Heart left ventricle (tissue), 16 donors: ENCODE results near the gene GPR152. TPM values are rescaled to one million over a fixed set of nuclear protein-coding genes. Genes with fewer than 3 reads are reported as not detected.

ENCODE experiments used
- ATAC-seq, 4 donors: fragments of 200-7000 bp; cut with Tn5 transposase; one replicate each; pipeline ENCODE4 v1.9.1; 2020 to 2022; ENCODE audit warnings: moderate library complexity in 4 of 4, mild to moderate bottlenecking in 3 of 4, moderate number of reproducible peaks in 1 of 4
- DNase-seq, 5 donors: peaks; one replicate each; pipeline ENCODE4 v3.0.0-alpha.2; 2020
- H3K27ac ChIP-seq, 12 donors: fragments of 200-600 bp; sonication (generic) in 4 of 12; one replicate each; pipeline versions ENCODE4 v1.5.0 to v1.8.0; 2016 to 2022; ENCODE audit warnings: mild to moderate bottlenecking in 2 of 12
- H3K27me3 ChIP-seq, 9 donors: fragments of 200-600 bp; sonication (generic) in 2 of 9; one replicate each; pipeline versions ENCODE4 v1.5.1 to v1.8.0; 2016 to 2022; ENCODE audit warnings: mild to moderate bottlenecking in 3 of 9
- H3K36me3 ChIP-seq, 9 donors: fragments of 200-600 bp; sonication (generic) in 2 of 9; one replicate each; pipeline versions ENCODE4 v1.5.0 to v1.8.0; 2018 to 2022; ENCODE audit warnings: mild to moderate bottlenecking in 2 of 9
- H3K4me1 ChIP-seq, 12 donors: fragments of 200-600 bp; sonication (generic) in 4 of 12; one replicate each; pipeline versions ENCODE4 v1.5.0 to v1.8.0; 2016 to 2022; ENCODE audit warnings: mild to moderate bottlenecking in 3 of 12
- H3K4me3 ChIP-seq, 12 donors: fragments of 200-600 bp; sonication (generic) in 4 of 12; one replicate each; pipeline versions ENCODE4 v1.5.0 to v1.8.0; 2017 to 2022; ENCODE audit warnings: mild to moderate bottlenecking in 9 of 12, moderate library complexity in 4 of 12
- H3K9me3 ChIP-seq, 12 donors: fragments of 200-600 bp; sonication (generic) in 4 of 12; one replicate each; pipeline versions ENCODE4 v1.5.0 to v1.8.0; 2016 to 2022; ENCODE audit warnings: mild to moderate bottlenecking in 1 of 12
- CTCF ChIP-seq, 12 donors: fragments of 200-600 bp; sonication (generic) in 4 of 12; IDR thresholded peaks; one replicate each; pipeline versions ENCODE4 v1.5.0 to v1.8.0; 2018 to 2022; ENCODE audit warnings: antibody characterized with exemption in 12 of 12, mild to moderate bottlenecking in 5 of 12
- POLR2A ChIP-seq, 2 donors: fragments of 450-650 bp; IDR thresholded peaks; one replicate each; pipeline ENCODE4 v1.6.1; 2017; ENCODE audit warnings: antibody characterized with exemption in 2 of 2, mild to moderate bottlenecking in 2 of 2, moderate library complexity in 2 of 2
- WGBS, 4 donors: extraction: QIAGEN DNeasy Blood & Tissue Kit in 2 of 4; methylation state at CpG; one replicate each; pipeline versions ENCODE4 v1.1.5 to v1.1.7; 2013 to 2018; 5-methylcytosine and 5-hydroxymethylcytosine counted together
- intact Hi-C, 10 donors: fragments of 100-400 bp; cut with DNase I; formaldehyde crosslinking; loops; one replicate each; pipeline versions ENCODE4 v1.11.1 to v1.14.2; 2022
- microRNA-seq, 4 donors: library from miRNA; unstranded; fragments of <30 nt; microRNA quantifications; one replicate each; pipeline versions ENCODE4 to v1.2.0, GENCODE V29; 2017 to 2020
- polyA plus RNA-seq, 2 donors: library from polyadenylated mRNA; stranded (reverse); fragments of 200-250 nt; gene quantifications; one replicate each; pipeline ENCODE4 v1.2.3, GENCODE V29; 2013
- total RNA-seq, 9 donors: library from RNA; depleted of rRNA in 2 of 9; stranded (reverse); fragments of >200 nt in 2 of 9; fragmentation: NEBNext Ultra II Directional in 3 of 9; extraction: Animal tissue kit (Norgen Biotek cat#: 25700) in 3 of 9; gene quantifications; one replicate each; pipeline versions ENCODE4 v1.1.0 to v1.2.4, GENCODE V29; 2016 to 2023
- donor health status: ischemic (EF 13 %, LVEDD 7.1; RV severe dilation, severe dysfunction).
- donor health status: healthy with polysubstance abuse.
- donor health status: DM: no; HTN: yes; CAD: no.
- donor health status: DM: no; HTN: no; CAD: no.
- donor health status: ischemic (EF 25% LVEDD 6.9; RV normal size, moderate dysfunction).
- donor health status: ischemic (EF 25% LVEDD 5.7; RV mildly dilated, moderate dysfunction).
- donor health status: healthy.
- donor health status: DM: yes; HTN: yes; CAD: no.
- donor health status: ischemic (EF 35%, LVEDD 5.7; RV mildly dilated, moderate dysfunction).
- donor health status: nonischemic (EF 11% LVEDD 7.7; RV severe dilation, severe dysfunction).
- donor health status: DM: yes; HTN: yes; CAD: no.
- donor health status: PGD.
- donor health status: ischemic (EF 29% LVEDD 5.4; RV normal size, mild dysfunction).
- donor health status: nonischemic (EF 23%, LVEDD 6.1; RV moderate dilation, normal function).

Gene GPR152
- total and polyA plus RNA-seq, 11 donors, result not detected

- WGBS, 4 donors, result 0 to 3% (median 1%) methylated on average over 12 to 73 of the region's 73 CpGs
- H3K4me1 ChIP-seq, result peaks cover 0 to 62% (median 34%) of the 10 kb centered on the region in 12 donors
- peak; percentile 93 to 95 (median 93) for DNase-seq
These were observed 50.9 kb downstream of the GPR152 start, which contains the start of gene PPP1CA for GRCh38 chr11:67401495-67402191. PPP1CA (minus strand) TSS chr11:67401858; CDS start chr11:67401782, 76 bp downstream.

More at GRCh38 chr11:67401495-67402191, 50.9 kb downstream of the GPR152 start, which contains the start of gene PPP1CA:
- Histone ChIP-seq H3K27ac (peak within 1 kb of the TSS; percentile 91 to 99 (median 97)), H3K9me3 (no peaks in the 10 kb centered on the region), H3K27me3 (no peaks in the 10 kb centered on the region), H3K4me3 (peak within 1 kb of the TSS; percentile 74 to 100 (median 86)), H3K36me3 (peaks cover 0 to 40% (median 30%) of the 10 kb centered on the region in 9 donors)
- ATAC-seq, result peak; percentile 70 to 88 (median 86)
- intact Hi-C loops, result loop anchor here (1.0 to 10.0 kb wide), 8 partner anchors 19 to 106 kb away; partner anchors contain the start of genes TMEM134 (in 9 of the 10), CDK2AP2 (in 1 of the 10) and PITPNM1 (in 1 of the 10)
- TF ChIP-seq CTCF (IDR thresholded peaks at IDR 0.05), result peak in 10 of 12 donors; percentile 20 to 88 (median 62)
- TF ChIP-seq POLR2A (IDR thresholded peaks at IDR 0.05), result peak; percentile 33 to 79

Small RNAs within 50 kb of the gene (microRNA-seq; reads per million reads assigned to microRNA genes)
- gene MIR6752, result 0 to 1.0 (median 0.13) reads per million in 4 donors

Other genes starting within 250 kb of the GPR152 start
- 100 to 1,000 TPM in 1 of 9 donors, 10 to 100 TPM in 8; 40.1 to 107 (median 49.6) TPM for gene GRK2, start 186.3 kb downstream of the GPR152 start, total RNA-seq
- gene GRK2, start 186.3 kb downstream of the GPR152 start, polyA plus RNA-seq, result 10 to 100 TPM; 55.6 to 63.8 TPM
- 10 to 100 TPM in 6 of 9 donors, 1 to 10 TPM in 3; 7.6 to 43.6 (median 12.8) TPM for gene ANKRD13D, start 163.4 kb downstream of the GPR152 start, total RNA-seq
- gene ANKRD13D, start 163.4 kb downstream of the GPR152 start, polyA plus RNA-seq, result 10 to 100 TPM; 12.3 to 17.6 TPM
- gene SSH3, start 149.2 kb downstream of the GPR152 start, total RNA-seq, result 10 to 100 TPM; 10.8 to 23.9 (median 16.8) TPM
- gene SSH3, start 149.2 kb downstream of the GPR152 start, polyA plus RNA-seq, result 1 to 10 TPM; 8.1 to 9.4 TPM
- 100 to 1,000 TPM in 1 of 9 donors, 10 to 100 TPM in 8; 36.0 to 131 (median 57.1) TPM for gene POLD4, start 99.2 kb downstream of the GPR152 start, total RNA-seq
- 100 to 1,000 TPM in 1 of 2 donors, 10 to 100 TPM in 1; 83.0 to 164 TPM for gene POLD4, start 99.2 kb downstream of the GPR152 start, polyA plus RNA-seq
- gene CLCF1, start 79.1 kb downstream of the GPR152 start, total RNA-seq, result 1 to 10 TPM in 5 of 9 donors, under 1 TPM in 4; 0.25 to 6.1 (median 1.7) TPM
- gene CLCF1, start 79.1 kb downstream of the GPR152 start, polyA plus RNA-seq, result 10 to 100 TPM in 1 of 2 donors, under 1 TPM in 1; 0.99 to 17.1 TPM
- gene RAD9A, start 60.7 kb downstream of the GPR152 start, total RNA-seq, result 1 to 10 TPM; 3.5 to 9.1 (median 5.8) TPM
- gene RAD9A, start 60.7 kb downstream of the GPR152 start, polyA plus RNA-seq, result 1 to 10 TPM; 7.6 to 8.0 TPM
- 100 to 1,000 TPM in 7 of 9 donors, 10 to 100 TPM in 2; 90.3 to 151 (median 105) TPM for gene PPP1CA, start 50.9 kb downstream of the GPR152 start, total RNA-seq
- 100 to 1,000 TPM in 1 of 2 donors, 10 to 100 TPM in 1; 94.4 to 207 TPM for gene PPP1CA, start 50.9 kb downstream of the GPR152 start, polyA plus RNA-seq
- 10 to 100 TPM in 1 of 9 donors, 1 to 10 TPM in 4, under 1 TPM in 4; 0.14 to 14.2 (median 1.6) TPM for gene TBC1D10C, start 48.6 kb downstream of the GPR152 start, total RNA-seq
- gene TBC1D10C, start 48.6 kb downstream of the GPR152 start, polyA plus RNA-seq, result under 1 TPM; 0.61 to 0.88 TPM
- gene CARNS1, start 37.1 kb downstream of the GPR152 start, total RNA-seq, result 10 to 100 TPM in 5 of 9 donors, 1 to 10 TPM in 4; 3.5 to 33.6 (median 11.8) TPM
- 1 to 10 TPM in 1 of 2 donors, under 1 TPM in 1; 0.89 to 6.2 TPM for gene CARNS1, start 37.1 kb downstream of the GPR152 start, polyA plus RNA-seq
- 10 to 100 TPM; 19.3 to 32.8 (median 25.2) TPM for gene RPS6KB2, start 24.2 kb downstream of the GPR152 start, total RNA-seq
- gene RPS6KB2, start 24.2 kb downstream of the GPR152 start, polyA plus RNA-seq, result 10 to 100 TPM; 33.3 to 36.0 TPM
- 10 to 100 TPM in 1 of 9 donors, 1 to 10 TPM in 4, under 1 TPM in 4; 0.50 to 11.0 (median 1.3) TPM for gene PTPRCAP, start 15.0 kb downstream of the GPR152 start, total RNA-seq
- 1 to 10 TPM; 1.1 to 1.4 TPM for gene PTPRCAP, start 15.0 kb downstream of the GPR152 start, polyA plus RNA-seq
- gene CORO1B, start 9.3 kb downstream of the GPR152 start, total RNA-seq, result 10 to 100 TPM; 14.6 to 53.3 (median 21.2) TPM
- 10 to 100 TPM; 17.1 to 37.0 TPM for gene CORO1B, start 9.3 kb downstream of the GPR152 start, polyA plus RNA-seq
- gene CABP4, start 2.6 kb upstream of the GPR152 start, total RNA-seq, result 1 to 10 TPM in 3 of 9 donors, under 1 TPM in 5, not detected in 1; 0.25 to 4.2 (median 0.61) TPM
- under 1 TPM; 0.44 to 0.57 TPM for gene CABP4, start 2.6 kb upstream of the GPR152 start, polyA plus RNA-seq
- 100 to 1,000 TPM in 2 of 9 donors, 10 to 100 TPM in 7; 67.0 to 146 (median 77.2) TPM for gene TMEM134, start 16.5 kb upstream of the GPR152 start, total RNA-seq
- 10 to 100 TPM; 83.6 to 86.8 TPM for gene TMEM134, start 16.5 kb upstream of the GPR152 start, polyA plus RNA-seq
- gene AIP, start 30.3 kb upstream of the GPR152 start, total RNA-seq, result 10 to 100 TPM; 41.7 to 69.2 (median 53.0) TPM
- gene AIP, start 30.3 kb upstream of the GPR152 start, polyA plus RNA-seq, result 10 to 100 TPM; 73.1 to 96.4 TPM
- gene PITPNM1, start 52.6 kb upstream of the GPR152 start, total RNA-seq, result 10 to 100 TPM; 24.9 to 69.1 (median 34.3) TPM
- gene PITPNM1, start 52.6 kb upstream of the GPR152 start, polyA plus RNA-seq, result 10 to 100 TPM; 24.2 to 59.9 TPM
- 100 to 1,000 TPM in 2 of 9 donors, 10 to 100 TPM in 7; 37.0 to 123 (median 59.3) TPM for gene CDK2AP2, start 55.4 kb upstream of the GPR152 start, total RNA-seq
- gene CDK2AP2, start 55.4 kb upstream of the GPR152 start, polyA plus RNA-seq, result 100 to 1,000 TPM in 1 of 2 donors, 10 to 100 TPM in 1; 82.7 to 461 TPM
- gene CABP2, start 70.7 kb upstream of the GPR152 start, total RNA-seq, result not detected
- not detected for gene CABP2, start 70.7 kb upstream of the GPR152 start, polyA plus RNA-seq
- gene GSTP1, start 131.1 kb upstream of the GPR152 start, total RNA-seq, result 100 to 1,000 TPM; 294 to 830 (median 341) TPM
- gene GSTP1, start 131.1 kb upstream of the GPR152 start, polyA plus RNA-seq, result 100 to 1,000 TPM; 549 to 576 TPM
- gene NDUFV1, start 154.2 kb upstream of the GPR152 start, total RNA-seq, result 100 to 1,000 TPM; 340 to 897 (median 583) TPM
- gene NDUFV1, start 154.2 kb upstream of the GPR152 start, polyA plus RNA-seq, result 100 to 1,000 TPM; 342 to 401 TPM
- 10 to 100 TPM; 35.6 to 85.1 (median 49.3) TPM for gene NUDT8, start 177.2 kb upstream of the GPR152 start, total RNA-seq
- 100 to 1,000 TPM in 1 of 2 donors, 10 to 100 TPM in 1; 29.1 to 110 TPM for gene NUDT8, start 177.2 kb upstream of the GPR152 start, polyA plus RNA-seq
- under 1 TPM in 1 of 9 donors, not detected in 8; 0.30 TPM for gene TBX10, start 187.0 kb upstream of the GPR152 start, total RNA-seq
- gene TBX10, start 187.0 kb upstream of the GPR152 start, polyA plus RNA-seq, result under 1 TPM in 1 of 2 donors, not detected in 1; 0.11 TPM
- gene ACY3, start 198.0 kb upstream of the GPR152 start, total RNA-seq, result not detected
- not detected for gene ACY3, start 198.0 kb upstream of the GPR152 start, polyA plus RNA-seq
- not detected for gene ALDH3B2, start 221.9 kb upstream of the GPR152 start, total RNA-seq
- gene ALDH3B2, start 221.9 kb upstream of the GPR152 start, polyA plus RNA-seq, result not detected